ENCODE results near the gene LTBP1. TPM values are rescaled to one million over a fixed set of nuclear protein-coding genes. Genes with fewer than 3 reads are reported as not detected.

LTBP1 gene
- total RNA-seq, 2 donors from 2014 or later = 19.4 to 23.1 TPM

- H3K4me3 ChIP-seq = no peak overlapping the region
- no peaks in the 10 kb centered on the region for H3K27me3 ChIP-seq
- no peak for TF ChIP-seq CTCF (IDR thresholded peaks at IDR 0.05)
- H3K9me3 ChIP-seq = no peaks in the 10 kb centered on the region
- H3K9ac ChIP-seq (ENCODE audit: low read depth in 2 of 2, low read length in 2 of 2) = no peak overlapping the region
- H3K27ac ChIP-seq = no peak overlapping the region
- H3K36me3 ChIP-seq = no peaks in the 10 kb centered on the region
- DNase-seq = no peak
- peaks cover 2% of the 10 kb centered on the region for H3K4me1 ChIP-seq
- intact Hi-C loops (cut with DNase I) = no loop called here
Measured at GRCh38 chr2:33023728-33024500, 77.2 kb downstream of the LTBP1 start.

- intact Hi-C loops (cut with DNase I) = no loop called here
Measured at GRCh38 chr2:33024758-33025157, 78.0 kb downstream of the LTBP1 start.

GRCh38 chr2:33029459-33029858 is 82.7 kb downstream of the LTBP1 start:
- Histone ChIP-seq H3K27ac (no peak overlapping the region), H3K9me3 (no peaks in the 10 kb centered on the region), H3K9ac (ENCODE audit: low read depth in 2 of 2, low read length in 2 of 2) (no peak overlapping the region), H3K36me3 (no peaks in the 10 kb centered on the region), H3K4me3 (no peak overlapping the region), H3K4me1 (no peaks in the 10 kb centered on the region), H3K27me3 (no peaks in the 10 kb centered on the region)
- no peak for TF ChIP-seq CTCF (IDR thresholded peaks at IDR 0.05)
- no peak for DNase-seq
- intact Hi-C loops (cut with DNase I) = no loop called here

More at GRCh38 chr2:33024758-33025157, 78.0 kb downstream of the LTBP1 start:
- no peak for DNase-seq
- no peaks in the 10 kb centered on the region for H3K36me3 ChIP-seq
- no peak for TF ChIP-seq CTCF (IDR thresholded peaks at IDR 0.05)
- H3K9ac ChIP-seq (ENCODE audit: low read depth in 2 of 2, low read length in 2 of 2) = no peak overlapping the region
- H3K4me3 ChIP-seq = no peak overlapping the region
- peaks cover 2% of the 10 kb centered on the region for H3K4me1 ChIP-seq
- H3K27me3 ChIP-seq = no peaks in the 10 kb centered on the region
- H3K9me3 ChIP-seq = no peaks in the 10 kb centered on the region
- no peak overlapping the region for H3K27ac ChIP-seq

GRCh38 chr2:33029926-33030325 is 83.2 kb downstream of the LTBP1 start:
- DNase-seq = no peak
- Histone ChIP-seq H3K36me3 (no peaks in the 10 kb centered on the region), H3K27ac (no peak overlapping the region), H3K9ac (ENCODE audit: low read depth in 2 of 2, low read length in 2 of 2) (no peak overlapping the region), H3K9me3 (no peaks in the 10 kb centered on the region), H3K4me1 (no peaks in the 10 kb centered on the region), H3K4me3 (no peak overlapping the region), H3K27me3 (no peaks in the 10 kb centered on the region)
- no peak for TF ChIP-seq CTCF (IDR thresholded peaks at IDR 0.05)
- intact Hi-C loops (cut with DNase I) = loop anchor here (5.0 to 10.0 kb wide), 5 partner anchors 88 to 475 kb away; no protein-coding TSS in a partner anchor

- Histone ChIP-seq H3K9ac (ENCODE audit: low read depth in 2 of 2, low read length in 2 of 2) (no peak overlapping the region), H3K9me3 (no peaks in the 10 kb centered on the region), H3K4me1 (no peaks in the 10 kb centered on the region), H3K27me3 (no peaks in the 10 kb centered on the region), H3K27ac (no peak overlapping the region), H3K36me3 (no peaks in the 10 kb centered on the region), H3K4me3 (no peak overlapping the region)
- no peak for DNase-seq
- intact Hi-C loops (cut with DNase I) = loop anchor here (5.0 to 10.0 kb wide), 5 partner anchors 88 to 476 kb away; no protein-coding TSS in a partner anchor
- no peak for TF ChIP-seq CTCF (IDR thresholded peaks at IDR 0.05)
Measured at GRCh38 chr2:33030326-33030725, 83.6 kb downstream of the LTBP1 start.
